ENCODE data around the gene DNLZ. TPM values are rescaled to one million over a fixed set of nuclear protein-coding genes. Genes with fewer than 3 reads are reported as not detected.

Gene DNLZ
- total and polyA plus RNA-seq, 9 of the 15 experiments (the other 6 are each of a cell fraction or from before 2014, with no cell fraction given): 0.17 to 44.6 (median 3.4) TPM

DNA sequence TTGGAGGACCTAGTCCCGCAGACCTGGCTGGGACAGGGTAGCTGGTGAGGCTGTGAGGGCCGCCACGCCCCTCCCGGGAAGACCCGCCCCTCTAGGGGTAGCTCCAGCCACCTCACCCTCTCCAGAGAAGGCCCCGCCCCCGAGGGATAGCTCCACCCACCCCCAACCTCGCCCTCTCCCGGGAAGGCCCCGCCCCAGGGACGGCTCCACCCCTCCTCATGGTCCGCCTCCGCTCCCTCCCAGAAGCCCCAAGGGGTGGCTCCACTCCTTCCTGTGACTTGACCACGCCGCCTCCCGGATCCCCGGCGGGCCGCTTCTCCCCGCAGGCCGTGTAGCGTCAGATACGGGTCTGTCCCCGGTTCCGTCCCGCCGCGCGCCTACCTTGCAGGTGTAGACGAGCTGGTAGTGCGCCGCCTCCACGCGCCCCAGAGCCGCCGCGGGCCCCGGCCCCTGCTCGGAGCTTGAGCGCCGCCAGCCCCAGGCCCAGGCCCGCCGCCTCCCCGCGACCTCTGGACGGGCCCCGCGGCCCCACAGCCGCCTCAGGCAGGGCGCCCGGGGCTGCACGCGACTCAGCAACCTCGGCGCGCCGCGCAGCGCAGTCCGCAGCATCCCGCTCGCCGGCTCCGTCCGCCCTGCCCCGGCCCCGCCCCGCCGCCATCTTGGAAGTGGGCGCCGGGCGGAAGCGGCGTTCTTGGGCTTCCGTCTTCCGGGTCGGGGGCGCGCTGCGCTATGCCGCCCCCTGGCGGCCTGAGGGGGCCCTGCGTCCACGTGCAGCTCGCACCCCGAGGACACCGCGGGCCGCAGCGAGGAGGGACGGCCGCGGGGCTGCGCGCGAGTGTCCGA lies at the start of gene DNLZ (continued):
- TF ChIP-seq RERE (CRISPR knock-in tag; IDR thresholded peaks at IDR 0.05; ENCODE audit: borderline replicate concordance) (0 out of 2 replicates have a peak, but pooled peaks have one; percentile 28), FIP1L1 (IDR thresholded peaks at IDR 0.05; ENCODE audit: low read depth, low read length, poor library complexity, severe bottlenecking) (peak; percentile 98), MAFK (IDR thresholded peaks at IDR 0.05; ENCODE audit: low read length) (no peak), TCF3 (CRISPR knock-in tag; IDR thresholded peaks at IDR 0.05) (peak; percentile 46; the same call in 1 of the 2 replicates), ZKSCAN8 (CRISPR knock-in tag; IDR thresholded peaks at IDR 0.05) (no peak), KDM4B (IDR thresholded peaks at IDR 0.05; ENCODE audit: borderline replicate concordance in 2 of 2, low read depth in 1 of 2) (peak in 1 of 2 experiments; percentile 56; a peak in 1 of 4 replicates), JUND (IDR thresholded peaks at IDR 0.05; ENCODE audit: borderline replicate concordance, low read depth, low read length) (peak; percentile 48; the same call in 1 of the 2 replicates), JUND (tag; IDR thresholded peaks at IDR 0.05; ENCODE audit: borderline replicate concordance, low read depth, low read length) (no peak; the same call in 2 of the 3 replicates), ZNF431 (CRISPR knock-in tag; IDR thresholded peaks at IDR 0.05) (peak; percentile 79), SAFB (IDR thresholded peaks at IDR 0.05; ENCODE audit: borderline replicate concordance, low read depth, low read length) (peak; percentile 65; the same call in 1 of the 2 replicates), CTBP1 (IDR thresholded peaks at IDR 0.05; ENCODE audit: borderline replicate concordance) (peak; percentile 80; the same call in 1 of the 2 replicates), RB1 (IDR thresholded peaks at IDR 0.05; ENCODE audit: low read depth) (peak; percentile 97), BCL6 (CRISPR knock-in tag; IDR thresholded peaks at IDR 0.05) (0 out of 2 replicates have a peak, but pooled peaks have one; percentile 18), CCNT2 (IDR thresholded peaks at IDR 0.05; ENCODE audit: borderline replicate concordance, extremely low read depth, insufficient read length, low read depth, low read length) (peak; percentile 97), MEF2A (IDR thresholded peaks at IDR 0.05; ENCODE audit: control insufficient read depth, low read depth, low read length) (0 out of 2 replicates have a peak, but pooled peaks have one; percentile 53), CBX1 (IDR thresholded peaks at IDR 0.05; ENCODE audit: low read depth) (peak; percentile 93), NR3C1 (CRISPR knock-in tag; IDR thresholded peaks at IDR 0.05) (peak; percentile 82)
- TF ChIP-seq, protein P1, sequence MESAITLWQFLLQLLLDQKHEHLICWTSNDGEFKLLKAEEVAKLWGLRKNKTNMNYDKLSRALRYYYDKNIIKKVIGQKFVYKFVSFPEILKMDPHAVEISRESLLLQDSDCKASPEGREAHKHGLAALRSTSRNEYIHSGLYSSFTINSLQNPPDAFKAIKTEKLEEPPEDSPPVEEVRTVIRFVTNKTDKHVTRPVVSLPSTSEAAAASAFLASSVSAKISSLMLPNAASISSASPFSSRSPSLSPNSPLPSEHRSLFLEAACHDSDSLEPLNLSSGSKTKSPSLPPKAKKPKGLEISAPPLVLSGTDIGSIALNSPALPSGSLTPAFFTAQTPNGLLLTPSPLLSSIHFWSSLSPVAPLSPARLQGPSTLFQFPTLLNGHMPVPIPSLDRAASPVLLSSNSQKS (CRISPR knock-in tag; IDR thresholded peaks at IDR 0.05): 0 out of 2 replicates have a peak, but pooled peaks have one; percentile 9
- TF ChIP-seq, protein P2, sequence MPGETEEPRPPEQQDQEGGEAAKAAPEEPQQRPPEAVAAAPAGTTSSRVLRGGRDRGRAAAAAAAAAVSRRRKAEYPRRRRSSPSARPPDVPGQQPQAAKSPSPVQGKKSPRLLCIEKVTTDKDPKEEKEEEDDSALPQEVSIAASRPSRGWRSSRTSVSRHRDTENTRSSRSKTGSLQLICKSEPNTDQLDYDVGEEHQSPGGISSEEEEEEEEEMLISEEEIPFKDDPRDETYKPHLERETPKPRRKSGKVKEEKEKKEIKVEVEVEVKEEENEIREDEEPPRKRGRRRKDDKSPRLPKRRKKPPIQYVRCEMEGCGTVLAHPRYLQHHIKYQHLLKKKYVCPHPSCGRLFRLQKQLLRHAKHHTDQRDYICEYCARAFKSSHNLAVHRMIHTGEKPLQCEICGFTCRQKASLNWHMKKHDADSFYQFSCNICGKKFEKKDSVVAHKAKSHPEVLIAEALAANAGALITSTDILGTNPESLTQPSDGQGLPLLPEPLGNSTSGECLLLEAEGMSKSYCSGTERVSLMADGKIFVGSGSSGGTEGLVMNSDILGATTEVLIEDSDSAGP (CRISPR knock-in tag; IDR thresholded peaks at IDR 0.05): no peak

Data from K562 (cell line).